GM19239 (cell line): ENCODE results near the gene CCDC60.

ENCODE experiments used
- DNase-seq: peaks from one replicate; pipeline ENCODE4 v3.0.0; 2011; ENCODE audit warnings: low spot score; ENCODE audit not compliant: insufficient read length
- FAIRE-seq: peaks from 2 replicates; lab custom pipeline; 2011; peaks lifted over from hg19 to GRCh38; lab: Jason Lieb, UNC

The CCDC60 gene

DNA sequence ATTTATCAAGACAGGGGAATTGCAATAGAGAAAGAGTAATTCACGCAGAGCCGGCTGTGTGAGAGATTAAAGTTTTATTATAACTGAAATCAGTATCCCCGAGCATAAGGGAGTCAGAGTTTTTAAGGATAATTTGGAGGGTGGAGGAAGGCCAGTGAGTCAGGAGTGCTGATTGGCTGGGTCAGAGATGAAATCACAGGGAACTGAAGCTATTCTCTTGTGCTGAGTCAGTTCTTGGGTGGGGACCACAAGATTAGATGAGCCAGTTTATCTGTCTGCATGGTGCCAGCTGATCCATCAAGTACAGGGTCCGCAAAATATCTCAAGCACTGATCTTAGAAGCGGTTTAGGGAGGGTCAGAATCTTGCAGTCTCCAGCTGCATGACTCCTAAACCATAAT is 96.6 kb downstream of the CCDC60 start:
- FAIRE-seq: no peak
- DNase-seq: no peak

DNA sequence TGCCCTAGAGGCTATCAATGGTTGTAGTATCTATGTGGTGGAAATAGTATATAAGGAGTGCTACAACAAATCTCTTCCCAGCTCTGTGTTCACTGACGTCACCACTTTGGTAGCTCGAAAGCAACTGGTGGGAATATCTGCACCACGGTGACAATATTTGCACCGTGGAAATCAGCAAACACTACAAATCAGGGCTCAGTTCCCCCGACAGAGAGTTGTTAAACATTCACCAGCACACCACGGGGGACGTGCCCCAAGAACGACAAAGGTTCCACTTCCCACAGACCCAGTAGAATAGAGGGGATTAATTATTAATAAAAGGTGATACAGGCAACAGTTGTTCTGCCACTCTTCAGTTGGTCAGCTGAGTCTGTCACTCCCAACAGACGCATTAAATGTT is 98.4 kb downstream of the CCDC60 start:
- no peak for FAIRE-seq
- no peak for DNase-seq

DNA sequence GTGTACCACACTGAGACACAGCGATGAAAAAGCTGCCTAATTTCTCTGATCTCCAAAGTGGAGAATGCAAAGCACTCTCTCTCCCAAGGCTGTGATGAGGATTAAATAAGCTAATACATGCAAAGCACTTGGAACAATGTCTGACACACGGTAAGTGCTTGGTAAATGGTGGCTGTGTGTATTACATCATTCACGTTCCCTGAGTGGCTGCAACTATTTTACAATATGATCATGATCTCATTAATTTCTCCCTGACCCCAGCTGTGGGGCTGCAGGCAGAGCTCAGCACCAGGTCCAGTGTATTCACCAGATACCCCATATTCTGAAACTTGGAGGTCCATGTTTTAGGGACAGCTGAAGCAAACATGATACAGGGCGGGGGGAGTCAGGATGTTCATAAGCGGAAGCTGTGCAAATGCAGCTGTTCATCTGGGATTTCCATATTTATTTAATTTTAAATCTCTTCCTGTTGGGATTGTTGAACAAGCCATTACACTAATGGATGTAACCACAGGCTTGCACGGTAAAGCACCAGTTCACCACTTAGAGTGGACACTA is 106.4 kb downstream of the CCDC60 start:
- FAIRE-seq (no peak), DNase-seq (no peak)

DNA sequence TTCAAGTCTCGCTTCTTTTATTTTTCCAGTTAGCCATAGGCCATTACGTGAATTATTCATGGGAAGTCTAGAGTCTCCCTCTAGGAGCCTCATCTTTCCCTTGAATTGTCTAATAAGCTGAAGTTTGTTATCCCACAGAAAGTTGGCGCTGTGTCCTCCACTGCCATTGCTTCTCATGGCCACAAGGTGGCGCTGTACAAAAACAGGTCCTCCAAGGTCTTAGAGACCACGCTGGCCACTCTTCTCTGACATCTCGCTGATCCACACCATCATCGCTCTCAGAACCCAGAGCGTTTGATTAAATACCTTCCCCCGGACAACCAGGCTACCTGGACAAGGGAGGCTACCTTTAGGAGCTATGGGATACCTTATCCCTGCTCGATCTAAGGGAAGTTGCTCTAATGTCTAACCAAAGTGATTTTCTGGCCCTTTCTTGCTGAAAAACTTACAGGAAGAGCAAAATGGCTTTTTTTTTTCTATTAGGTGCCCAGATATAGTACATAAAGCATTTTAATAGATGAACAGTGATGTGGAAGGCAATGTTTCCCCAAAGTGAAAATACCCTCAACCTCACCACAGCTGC is 110.0 kb downstream of the CCDC60 start:
- DNase-seq (peak; percentile 44), FAIRE-seq (peak; percentile 92)

DNA sequence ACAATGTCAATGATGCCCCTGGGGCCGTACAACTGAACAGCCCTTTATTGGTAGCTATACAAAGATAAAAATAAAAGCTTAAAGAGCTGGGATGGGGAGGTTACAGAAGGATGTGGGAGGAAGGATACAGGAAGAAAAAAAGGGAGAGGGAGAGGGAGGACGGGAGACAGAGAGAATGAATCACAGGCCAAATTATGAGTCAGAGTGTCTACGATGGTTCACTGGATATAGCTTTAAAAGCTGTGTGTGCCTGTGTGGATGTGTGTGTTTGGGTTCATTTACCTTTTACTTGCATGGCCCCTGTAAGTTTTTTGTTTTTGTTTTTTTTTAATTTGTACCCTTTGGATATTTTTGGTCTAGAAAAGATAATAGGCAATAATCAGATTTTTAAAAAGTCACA is 111.9 kb downstream of the CCDC60 start:
- DNase-seq: no peak
- FAIRE-seq: no peak

DNA sequence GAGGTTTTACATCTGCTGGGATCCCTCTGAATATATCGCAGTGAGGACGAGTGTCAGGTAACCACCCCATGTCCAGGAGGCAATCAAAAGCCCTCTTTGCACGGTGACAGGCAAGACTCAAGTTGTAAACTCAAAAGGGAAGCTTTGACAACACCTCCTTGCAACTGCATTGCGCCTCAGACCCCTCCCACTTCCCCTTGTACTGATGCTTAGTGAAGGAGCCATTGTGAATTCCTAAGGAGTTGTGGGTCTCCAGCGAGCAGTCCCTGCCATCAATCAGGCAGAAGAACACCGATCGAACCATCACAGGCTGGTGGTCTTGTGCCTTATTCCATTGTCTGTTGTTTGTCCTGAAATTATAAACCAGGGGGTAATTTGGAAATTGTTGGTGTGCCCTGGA is 112.6 kb downstream of the CCDC60 start:
- DNase-seq (no peak), FAIRE-seq (no peak)

DNA sequence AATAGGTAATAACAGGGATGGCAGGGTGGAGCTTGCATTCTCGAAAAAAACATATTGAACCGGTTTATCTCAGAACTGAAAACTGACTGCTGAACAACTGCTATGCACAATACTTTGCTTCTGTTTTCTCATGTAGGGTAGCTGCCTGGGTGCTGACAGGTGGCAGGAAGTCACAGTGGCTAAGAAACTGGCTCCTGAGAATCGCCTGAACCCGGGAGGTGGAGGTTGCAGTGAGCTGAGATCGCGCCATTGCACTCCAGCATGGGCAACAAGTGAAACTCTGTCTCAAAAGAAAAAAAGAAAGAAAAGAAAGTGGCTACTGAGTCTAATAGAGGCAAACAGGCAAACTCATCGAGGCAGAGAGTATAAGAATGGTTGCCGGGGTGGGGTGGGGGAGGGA is 113.1 kb downstream of the CCDC60 start:
- DNase-seq (no peak), FAIRE-seq (no peak)

DNA sequence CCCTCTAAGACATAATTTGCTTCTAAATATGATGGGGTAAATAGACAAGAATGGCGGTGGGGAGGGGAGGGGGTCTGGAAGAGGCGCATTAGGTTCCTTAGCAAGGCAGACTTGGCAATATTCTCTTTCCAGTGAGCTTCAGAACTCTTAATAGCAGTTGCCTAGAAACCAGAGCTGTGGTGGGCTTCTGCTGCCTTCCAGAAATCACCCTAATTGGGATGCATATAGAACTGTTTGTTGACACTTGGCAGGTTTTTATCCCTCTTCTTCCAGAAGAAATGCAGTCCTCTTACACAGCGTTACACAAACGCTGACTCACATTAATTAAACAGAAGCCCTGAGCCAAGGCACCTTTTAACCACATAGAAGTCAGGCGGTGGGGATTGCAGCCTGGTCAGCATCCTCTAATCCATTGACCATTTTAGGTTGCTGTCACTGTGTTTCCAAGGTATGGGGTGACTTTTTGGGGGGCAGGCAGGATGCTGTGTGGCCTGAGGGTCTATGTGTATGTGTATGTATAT is 114.1 kb downstream of the CCDC60 start:
- FAIRE-seq: no peak
- DNase-seq: no peak

DNA sequence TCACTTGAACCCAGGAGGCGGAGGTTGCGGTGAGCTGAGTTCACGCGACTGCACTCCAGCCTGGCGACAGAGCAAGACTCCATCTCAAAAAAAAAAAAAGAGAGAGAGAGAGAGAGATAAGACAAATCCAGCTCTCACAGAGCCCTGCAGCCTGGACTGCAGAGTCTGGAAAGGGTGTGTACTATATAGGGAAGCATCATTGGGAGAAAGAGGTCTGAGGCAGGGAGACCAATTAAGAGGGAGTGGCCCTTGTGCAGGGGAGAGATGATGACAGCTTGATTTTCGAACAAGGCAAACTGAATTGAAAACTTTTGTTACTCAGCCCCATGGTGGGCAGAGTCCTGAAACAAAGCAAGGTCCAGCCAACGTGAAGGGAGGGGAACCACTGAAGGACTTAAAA is 116.2 kb downstream of the CCDC60 start:
- no peak for DNase-seq
- FAIRE-seq: no peak

DNA sequence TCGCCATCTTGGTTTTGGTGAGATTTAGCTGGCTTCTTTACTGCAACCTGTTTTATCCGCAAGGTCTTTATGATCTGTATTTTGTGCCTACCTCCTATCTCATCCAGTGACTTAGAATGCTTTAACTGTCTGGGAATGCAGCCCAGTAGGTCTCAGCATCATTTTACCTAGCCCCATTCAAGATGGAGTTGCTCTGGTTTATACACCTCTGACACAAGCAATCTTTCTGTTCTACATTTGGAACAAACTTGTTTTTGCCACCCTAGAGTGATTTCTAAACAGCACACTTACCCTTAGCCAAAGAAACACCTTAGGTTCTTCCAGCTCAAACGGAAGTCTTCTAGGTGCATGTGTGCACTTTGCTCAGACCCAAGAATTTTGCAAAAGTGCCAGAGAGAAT is 122.3 kb downstream of the CCDC60 start:
- DNase-seq (no peak), FAIRE-seq (no peak)

DNA sequence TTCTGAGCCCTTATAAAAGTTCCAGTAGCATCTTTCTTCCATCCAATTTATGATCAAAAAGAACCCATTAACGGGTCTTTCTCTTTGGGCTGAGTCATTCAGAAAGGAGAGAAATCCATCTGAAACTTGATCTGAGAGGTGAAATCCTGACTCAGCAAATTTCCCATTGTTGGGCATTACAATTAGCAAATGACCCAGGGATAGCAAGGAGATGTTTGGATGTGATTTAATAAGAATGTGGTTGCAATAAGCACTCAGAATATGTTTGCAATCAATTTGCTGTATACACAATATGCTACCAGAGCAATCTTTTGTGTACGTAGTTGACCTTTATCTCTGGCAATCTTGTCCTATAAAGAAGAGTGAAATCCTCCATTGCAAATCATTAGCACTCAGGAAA is 122.7 kb downstream of the CCDC60 start:
- DNase-seq: no peak
- FAIRE-seq: no peak

DNA sequence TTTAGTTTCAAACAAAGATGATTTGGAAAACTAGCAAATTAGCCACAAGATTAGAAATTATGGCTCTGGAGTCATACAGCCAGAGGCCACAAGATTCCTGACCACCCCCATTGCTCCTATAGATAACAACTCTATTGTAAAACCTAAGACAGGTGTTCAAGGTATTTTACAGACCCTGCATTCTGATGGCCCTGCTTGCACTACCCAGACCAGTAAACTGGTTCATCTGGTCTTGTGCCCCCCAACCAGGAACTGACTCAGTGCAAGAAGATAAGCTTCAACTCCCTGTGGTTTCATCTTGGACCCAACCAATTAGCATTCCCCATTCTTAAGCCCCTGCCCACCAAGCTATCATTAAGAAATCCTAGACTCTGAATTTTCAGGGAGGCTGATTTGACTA is 125.0 kb downstream of the CCDC60 start:
- DNase-seq (no peak), FAIRE-seq (no peak)

DNA sequence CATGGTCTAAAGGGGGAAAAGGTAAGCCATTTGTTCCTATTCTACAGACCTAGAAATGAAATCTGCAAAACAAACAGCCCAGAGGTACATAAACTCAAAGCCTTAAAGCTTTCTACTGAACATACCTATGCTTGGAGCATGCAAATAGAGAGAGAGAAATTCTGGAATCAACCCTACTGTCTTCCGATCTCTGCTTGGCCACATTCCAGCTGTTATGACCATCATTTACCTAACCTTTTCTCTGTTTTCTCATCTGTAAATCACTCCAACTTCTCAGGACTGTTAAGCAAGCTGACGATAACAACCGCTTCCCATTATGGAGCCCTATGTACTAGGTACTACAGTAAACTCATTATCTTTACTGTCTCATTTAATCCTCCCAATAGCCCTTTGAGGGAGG is 126.3 kb downstream of the CCDC60 start:
- no peak for DNase-seq
- FAIRE-seq: no peak

DNA sequence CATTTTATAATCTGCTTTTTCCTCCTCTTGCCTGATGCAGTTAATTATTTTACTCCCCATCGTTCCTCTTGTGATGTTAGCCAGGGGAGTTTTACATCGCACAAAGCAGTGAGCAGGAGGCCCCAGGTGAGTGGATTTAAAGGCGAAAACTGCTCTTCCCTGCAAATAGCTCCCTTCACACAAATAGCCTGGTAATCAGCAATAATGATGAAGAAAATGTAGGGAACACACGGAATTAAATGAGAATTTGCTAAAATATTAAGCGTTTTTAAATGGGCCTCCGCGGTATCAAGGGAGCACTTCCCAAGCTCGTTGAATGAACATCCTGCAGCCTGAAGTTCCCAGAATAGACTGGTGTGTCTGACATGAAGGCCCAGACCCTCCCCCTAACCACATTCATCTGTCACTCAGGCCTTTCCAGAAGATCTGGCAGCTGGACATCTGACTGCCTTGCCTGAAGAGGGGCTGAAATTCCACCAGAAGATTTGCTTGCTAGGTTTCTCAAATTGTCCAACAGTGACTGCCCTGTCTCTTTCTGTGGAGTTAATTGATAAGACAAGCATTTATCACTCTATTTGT is 127.2 kb downstream of the CCDC60 start:
- no peak for FAIRE-seq
- DNase-seq: no peak

DNA sequence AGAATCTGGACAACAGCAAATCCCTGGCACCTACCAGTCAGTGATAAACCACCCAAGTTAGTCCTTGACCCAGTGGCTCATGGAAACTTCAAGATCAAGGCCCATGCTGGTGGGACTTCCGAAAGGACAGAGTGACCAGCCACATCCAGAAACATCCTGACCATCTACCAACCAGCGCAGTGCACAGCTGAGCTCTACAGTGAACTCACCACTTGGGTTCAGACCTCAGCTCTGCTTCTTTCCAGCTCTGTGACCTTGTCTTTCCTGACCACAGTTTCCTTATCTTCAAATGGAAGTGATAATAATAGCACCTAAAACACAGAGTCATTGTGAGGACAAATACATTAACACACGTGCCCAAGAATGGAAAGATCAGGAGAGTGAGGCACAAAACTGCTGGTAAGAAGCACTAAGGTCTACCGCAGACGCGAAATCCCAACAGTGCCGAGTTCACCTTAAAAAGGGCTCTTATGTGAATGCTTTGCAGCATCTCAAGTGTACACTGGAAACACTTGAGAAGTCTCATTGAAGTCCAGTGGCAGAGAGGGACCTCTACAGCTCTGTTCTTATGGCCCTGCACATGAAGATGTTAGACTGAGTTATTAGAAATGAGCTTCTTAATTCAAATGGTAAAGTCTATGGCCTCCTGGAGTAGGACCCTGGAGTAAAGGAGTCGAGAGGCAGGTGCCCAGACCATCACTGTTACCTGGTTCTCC is 128.8 kb downstream of the CCDC60 start:
- no peak for FAIRE-seq

DNA sequence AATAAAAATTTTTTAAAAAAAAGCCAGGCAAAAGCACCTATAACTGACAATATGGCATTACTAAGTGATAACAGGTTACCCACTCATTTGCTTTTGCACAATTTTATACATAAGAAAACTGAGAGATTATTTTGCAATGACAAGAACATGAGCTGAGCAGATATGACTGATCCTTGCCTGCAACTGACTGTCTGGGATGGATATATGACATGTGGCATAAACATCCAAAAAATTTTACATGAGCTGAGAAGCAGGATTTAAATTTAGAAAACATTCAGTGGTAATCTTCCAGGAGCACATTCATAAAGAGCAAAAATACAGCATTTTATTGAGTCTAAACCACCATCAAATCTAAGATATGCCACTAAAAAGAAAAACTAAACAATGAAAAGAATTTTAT is 133.8 kb downstream of the CCDC60 start:
- DNase-seq: no peak
- no peak for FAIRE-seq

More for the DNA sequence above, 128.8 kb downstream of the CCDC60 start:
- no peak for DNase-seq

DNA sequence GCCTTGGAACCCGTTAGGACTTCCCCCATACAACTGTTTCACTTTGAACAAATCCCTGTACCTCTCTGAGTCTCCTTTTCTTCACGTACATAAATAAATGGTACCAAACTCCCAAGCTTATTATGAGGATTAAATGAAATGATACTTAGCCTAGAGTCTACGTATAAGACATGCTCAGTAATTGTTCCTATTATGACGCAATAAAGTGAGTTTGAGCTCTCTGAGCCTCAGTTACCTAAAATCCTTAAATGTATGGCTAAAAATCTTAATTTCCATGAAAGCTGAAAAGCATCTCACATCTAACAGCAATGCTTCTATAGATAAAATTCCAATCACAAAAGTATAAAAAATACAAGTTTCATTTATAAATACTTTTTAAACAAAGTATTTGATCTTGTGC is 141.1 kb downstream of the CCDC60 start:
- no peak for FAIRE-seq

DNA sequence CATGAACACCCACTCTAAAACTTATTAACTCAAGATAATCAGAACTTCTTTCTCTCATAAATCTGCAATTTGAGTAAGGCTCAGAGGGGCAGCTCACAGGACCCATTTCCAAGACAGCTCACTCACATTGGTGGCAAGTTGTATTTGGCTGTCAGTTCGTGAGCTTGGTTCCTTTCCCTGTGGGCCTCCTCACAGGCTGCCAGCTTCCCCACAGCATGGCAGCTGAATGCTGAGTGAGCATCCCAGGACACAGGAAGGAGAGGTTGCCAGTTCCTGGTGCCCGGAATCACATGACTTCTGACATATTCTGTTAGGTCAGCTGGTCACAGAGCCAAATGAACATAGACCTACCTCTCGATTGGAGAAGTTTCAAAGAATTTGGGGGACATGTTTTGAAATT is 142.4 kb downstream of the CCDC60 start:
- DNase-seq: no peak
- no peak for FAIRE-seq

More for the DNA sequence above, 141.1 kb downstream of the CCDC60 start:
- no peak for DNase-seq

DNA sequence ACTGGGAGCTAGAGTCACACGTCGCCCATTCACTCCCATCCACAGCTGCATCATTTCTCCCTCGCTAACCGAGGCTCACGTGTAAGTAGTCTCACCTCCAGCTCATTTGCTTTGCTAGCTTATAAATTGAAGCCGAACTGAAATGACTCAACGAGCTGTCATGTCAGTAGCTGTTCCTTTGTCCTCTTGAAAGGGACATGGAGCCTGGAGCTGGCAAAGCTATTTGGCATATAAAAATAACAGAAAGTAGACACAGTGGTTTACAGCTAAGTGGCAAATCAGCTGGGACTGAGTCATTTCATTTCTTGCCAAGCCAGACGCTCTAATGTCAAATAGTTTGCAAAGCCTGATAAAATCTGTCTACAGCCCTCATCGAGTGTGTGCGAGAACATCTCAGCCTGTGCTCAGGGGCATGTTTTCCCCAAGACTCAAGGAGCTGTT is 144.6 kb downstream of the CCDC60 start:
- FAIRE-seq (no peak), DNase-seq (no peak)

DNA sequence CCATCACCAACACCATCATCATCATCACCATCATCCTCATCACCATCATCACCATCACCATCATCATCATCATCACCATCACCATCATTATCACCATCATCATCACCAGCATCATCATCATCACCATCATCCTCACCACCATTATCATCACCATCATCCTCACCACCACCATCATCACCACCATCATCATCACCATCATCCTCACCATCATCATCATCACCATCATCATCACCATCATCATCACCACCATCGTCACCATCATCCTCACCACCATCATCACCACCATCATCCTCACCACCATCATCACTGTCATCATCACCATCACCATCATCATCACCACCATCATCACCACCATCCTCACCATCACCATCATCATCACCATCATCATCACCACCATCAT is 146.0 kb downstream of the CCDC60 start:
- no peak for DNase-seq
- FAIRE-seq: no peak

DNA sequence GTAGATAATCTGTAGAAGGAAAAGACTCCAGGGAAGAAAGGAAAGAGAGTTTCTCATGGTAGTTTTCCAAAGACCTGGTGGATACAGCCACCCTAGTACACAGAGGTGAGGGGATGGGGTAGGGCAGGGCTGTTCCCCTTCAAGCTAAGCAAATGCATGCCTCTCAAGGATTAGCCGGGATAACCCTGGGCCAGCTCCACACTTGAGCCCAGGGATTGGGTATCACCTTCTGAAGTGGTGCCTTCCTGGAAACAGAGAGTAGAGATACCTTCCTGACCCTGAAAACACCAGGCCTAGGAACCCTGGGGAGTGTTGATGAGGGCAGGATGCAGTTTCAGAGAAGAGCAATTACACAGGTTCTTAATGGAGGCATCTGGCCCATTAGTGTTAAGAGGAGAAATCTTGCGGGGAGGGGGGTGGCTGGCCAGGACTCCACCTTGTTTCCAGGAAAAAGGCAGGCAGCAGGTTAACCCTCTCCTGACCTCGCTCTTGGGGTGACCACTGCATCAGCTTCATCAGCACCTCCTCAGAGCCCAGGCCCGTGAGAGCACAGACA is 152.1 kb downstream of the CCDC60 start:
- FAIRE-seq (no peak), DNase-seq (no peak)
